Calu3 (cell line): ENCODE data around the gene UBTF. TPM values are rescaled to one million over a fixed set of nuclear protein-coding genes. Genes with fewer than 3 reads are reported as not detected.

Experiments
- BruUV-seq: library from RNA; stranded (reverse); fragments of 400-500 nt; replicated peaks from 2 replicates; lab custom pipeline; 2021; lab: Mats Ljungman, UMichigan
- CTCF ChIA-PET: fragments of 300-600 bp; sonication (Branson Sonifier 250); formaldehyde crosslinking; loops from one replicate; lab custom pipeline; 2022; ENCODE audit warnings: antibody characterized with exemption; lab: Charles Lee
- DNase-seq: peaks from one replicate; pipeline ENCODE4 v3.0.0; 2022
- H3K27ac Mint-ChIP-seq: one replicate; pipeline ENCODE4 v1.8.0; 2022; ENCODE audit warnings: mixed read lengths; ENCODE audit not compliant: unreplicated experiment
- H3K27me3 Mint-ChIP-seq: one replicate; pipeline ENCODE4 v1.8.0; 2022; ENCODE audit warnings: mixed read lengths; ENCODE audit not compliant: unreplicated experiment
- H3K36me3 Mint-ChIP-seq: one replicate; pipeline ENCODE4 v1.8.0; 2022; ENCODE audit warnings: mild to moderate bottlenecking, moderate library complexity, mixed read lengths; ENCODE audit not compliant: insufficient read depth, unreplicated experiment
- H3K4me1 Mint-ChIP-seq: one replicate; pipeline ENCODE4 v1.8.0; 2022; ENCODE audit warnings: mild to moderate bottlenecking, low read depth, mixed read lengths; ENCODE audit not compliant: unreplicated experiment
- H3K4me3 Mint-ChIP-seq: one replicate; pipeline ENCODE4 v1.8.0; 2022; ENCODE audit warnings: mild to moderate bottlenecking, low read depth, moderate library complexity, mixed read lengths; ENCODE audit not compliant: unreplicated experiment
- H3K9me3 Mint-ChIP-seq: one replicate; pipeline ENCODE4 v1.8.0; 2022; ENCODE audit warnings: low read depth, mixed read lengths; ENCODE audit not compliant: unreplicated experiment
- CTCF ChIP-seq: fragments of 200-600 bp; IDR thresholded peaks from one replicate; pipeline ENCODE4 v1.8.0; 2022; ENCODE audit warnings: antibody characterized with exemption; ENCODE audit not compliant: unreplicated experiment
- intact Hi-C: fragments of 100-400 bp; cut with micrococcal nuclease; formaldehyde crosslinking; loops from one replicate; pipeline ENCODE4 v1.10.0; 2022; ENCODE audit not compliant: unreplicated experiment
- total RNA-seq: library from RNA; stranded (reverse); gene quantifications from 2 replicates; pipeline ENCODE4 v1.2.3, GENCODE V29; 2022

The UBTF gene
- total RNA-seq, 1 experiment from 2014 or later = 92.1 TPM

- CTCF ChIA-PET = no interaction called here
- intact Hi-C loops = no loop called here
- TF ChIP-seq CTCF = no peak
- Mint-ChIP-seq H3K9me3 (no peaks in the 10 kb centered on the region), H3K27me3 (no peaks in the 10 kb centered on the region), H3K36me3 (peaks cover 75% of the 10 kb centered on the region), H3K4me1 (peaks cover 17% of the 10 kb centered on the region), H3K27ac (no peak overlapping the region), H3K4me3 (no peak overlapping the region)
- BruUV-seq = no TSS peak
- no peak for DNase-seq
These were observed 4.6 kb downstream of the UBTF start for GRCh38 chr17:44214896-44215295.

- CTCF ChIA-PET = interaction anchor here (0.6 kb wide), 1 partner anchor 103 kb away, joined by 3 read pairs; no protein-coding TSS in a partner anchor
- no TSS peak for BruUV-seq
- H3K4me3 Mint-ChIP-seq = no peak overlapping the region
- peaks cover 76% of the 10 kb centered on the region for H3K36me3 Mint-ChIP-seq
- peak overlapping the region; percentile 35 for H3K27ac Mint-ChIP-seq
- no peaks in the 10 kb centered on the region for H3K27me3 Mint-ChIP-seq
- no peak for TF ChIP-seq CTCF
- H3K4me1 Mint-ChIP-seq = peaks cover 17% of the 10 kb centered on the region
- H3K9me3 Mint-ChIP-seq = no peaks in the 10 kb centered on the region
- DNase-seq = no peak
- intact Hi-C loops = no loop called here
These were observed 5.3 kb downstream of the UBTF start for GRCh38 chr17:44214230-44214494.

GRCh38 chr17:44213403-44214229 is 5.9 kb downstream of the UBTF start:
- Mint-ChIP-seq H3K27ac (peak overlapping the region; percentile 35), H3K4me3 (no peak overlapping the region), H3K27me3 (no peaks in the 10 kb centered on the region), H3K9me3 (no peaks in the 10 kb centered on the region), H3K36me3 (peaks cover 80% of the 10 kb centered on the region), H3K4me1 (peaks cover 20% of the 10 kb centered on the region)
- no peak for DNase-seq
- BruUV-seq = no TSS peak
- TF ChIP-seq CTCF = no peak
- CTCF ChIA-PET = interaction anchor here (0.5 to 0.6 kb wide), 2 partner anchors 103 to 119 kb away, joined by 3 to 6 read pairs; no protein-coding TSS in a partner anchor
- intact Hi-C loops = no loop called here

GRCh38 chr17:44212507-44213402 is 6.7 kb downstream of the UBTF start:
- Mint-ChIP-seq H3K27me3 (no peaks in the 10 kb centered on the region), H3K4me3 (no peak overlapping the region), H3K27ac (no peak overlapping the region), H3K4me1 (peaks cover 23% of the 10 kb centered on the region), H3K9me3 (no peaks in the 10 kb centered on the region), H3K36me3 (peaks cover 80% of the 10 kb centered on the region)
- TF ChIP-seq CTCF = no peak
- no peak for DNase-seq
- intact Hi-C loops = no loop called here
- BruUV-seq = no TSS peak
- CTCF ChIA-PET = interaction anchor here (0.5 kb wide), 1 partner anchor 120 kb away, joined by 6 read pairs; no protein-coding TSS in a partner anchor
